ENCODE data around the gene CDKL1.

- no peak for TF ChIP-seq CTCF (IDR thresholded peaks at IDR 0.05)
- TF ChIP-seq POLR2A (IDR thresholded peaks at IDR 0.05): no peak
- TF ChIP-seq EP300 (IDR thresholded peaks at IDR 0.05): no peak
Observed at GRCh38 chr14:50310445-50310844, 86.2 kb downstream of the CDKL1 start.
